HEK293T (cell line): Measurements from ENCODE around the gene PDCD1LG2.

Experiments used
- ARNT ChIP-seq: fragments of 450-650 bp; IDR thresholded peaks from 2 replicates; pipeline ENCODE4 v1.6.1; 2017; ENCODE audit warnings: mild to moderate bottlenecking
- FOXA1 ChIP-seq: fragments of 450-650 bp; IDR thresholded peaks from 2 replicates; pipeline ENCODE4 v1.6.1; 2016; ENCODE audit warnings: mild to moderate bottlenecking
- HDGF ChIP-seq: fragments of 450-650 bp; IDR thresholded peaks from 2 replicates; pipeline ENCODE4 v1.6.1; 2017; ENCODE audit warnings: antibody characterized with exemption, borderline replicate concordance
- L3MBTL2 ChIP-seq: fragments of 450-650 bp; conservative IDR thresholded peaks from 2 replicates; pipeline ENCODE4 v1.6.1; 2016; ENCODE audit warnings: mild to moderate bottlenecking
- LEF1 ChIP-seq: fragments of 450-650 bp; IDR thresholded peaks from 2 replicates; pipeline ENCODE4 v1.6.1; 2017; ENCODE audit warnings: mild to moderate bottlenecking, borderline replicate concordance
- NFRKB ChIP-seq: fragments of 450-650 bp; IDR thresholded peaks from 2 replicates; pipeline ENCODE4 v1.6.1; 2016; ENCODE audit warnings: mild to moderate bottlenecking, moderate library complexity
- SUZ12 ChIP-seq: fragments of 450-650 bp; IDR thresholded peaks from 2 replicates; pipeline ENCODE4 v1.6.1; 2016; ENCODE audit warnings: mild to moderate bottlenecking
- TARDBP ChIP-seq: fragments of 450-650 bp; IDR thresholded peaks from 2 replicates; pipeline ENCODE4 v1.6.1; 2016
- ZNF384 ChIP-seq: fragments of 450-650 bp; IDR thresholded peaks from 2 replicates; pipeline ENCODE4 v1.6.1; 2016

DNA sequence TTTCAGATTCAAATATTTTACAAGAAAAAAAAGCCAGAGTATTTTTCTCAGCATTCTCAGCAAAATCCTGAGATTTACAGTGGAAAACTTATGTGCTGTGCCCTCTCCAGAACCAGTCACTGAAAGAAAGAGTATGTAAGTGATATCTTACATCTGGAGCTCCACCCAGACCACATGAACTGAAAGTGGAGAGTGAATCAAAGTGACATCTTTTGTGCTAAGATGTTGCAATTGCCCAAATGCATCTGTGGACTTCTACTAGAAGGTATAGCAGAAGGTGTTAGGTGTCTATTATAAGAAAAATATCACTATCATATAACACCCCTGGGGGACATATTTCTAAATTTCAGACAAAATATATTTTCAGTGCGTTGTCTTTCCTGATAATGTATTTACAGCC, 69.5 kb downstream of the PDCD1LG2 start:
- TF ChIP-seq FOXA1: no peak
- no peak for TF ChIP-seq LEF1
- TF ChIP-seq ARNT: no peak
- TF ChIP-seq SUZ12: no peak
- no peak for TF ChIP-seq ZNF384
- TF ChIP-seq NFRKB: no peak
- no peak for TF ChIP-seq HDGF
- TF ChIP-seq L3MBTL2: no peak
- TF ChIP-seq TARDBP: no peak
